Activated naive CD8-positive, alpha-beta T cell treated with anti-CD3 and anti-CD28 coated beads, Interleukin-2, amount 50 U/mL, for 24 hours (primary cell): ENCODE data around the gene GARIN5A.

Experiments used
- ATAC-seq: fragments of 150-1000 bp; cut with Tn5 transposase; one replicate; pipeline ENCODE4 v1.10.0; 2021
- DNase-seq: peaks from one replicate; pipeline ENCODE4 v3.0.0; 2021
- H3K27ac Mint-ChIP-seq: one replicate; pipeline ENCODE4 v1.8.0; 2021; ENCODE audit warnings: mild to moderate bottlenecking, mixed read lengths
- H3K27me3 Mint-ChIP-seq: one replicate; pipeline ENCODE4 v1.8.0; 2021; ENCODE audit warnings: mixed read lengths
- H3K36me3 Mint-ChIP-seq: one replicate; pipeline ENCODE4 v1.8.0; 2021; ENCODE audit warnings: low read depth, mixed read lengths
- H3K4me1 Mint-ChIP-seq: one replicate; pipeline ENCODE4 v1.8.0; 2021; ENCODE audit warnings: mixed read lengths
- H3K4me3 Mint-ChIP-seq: one replicate; pipeline ENCODE4 v1.8.0; 2021; ENCODE audit warnings: mild to moderate bottlenecking, moderate library complexity, mixed read lengths
- H3K9me3 Mint-ChIP-seq: one replicate; pipeline ENCODE4 v1.8.0; 2021; ENCODE audit warnings: mixed read lengths

GARIN5A gene

DNA sequence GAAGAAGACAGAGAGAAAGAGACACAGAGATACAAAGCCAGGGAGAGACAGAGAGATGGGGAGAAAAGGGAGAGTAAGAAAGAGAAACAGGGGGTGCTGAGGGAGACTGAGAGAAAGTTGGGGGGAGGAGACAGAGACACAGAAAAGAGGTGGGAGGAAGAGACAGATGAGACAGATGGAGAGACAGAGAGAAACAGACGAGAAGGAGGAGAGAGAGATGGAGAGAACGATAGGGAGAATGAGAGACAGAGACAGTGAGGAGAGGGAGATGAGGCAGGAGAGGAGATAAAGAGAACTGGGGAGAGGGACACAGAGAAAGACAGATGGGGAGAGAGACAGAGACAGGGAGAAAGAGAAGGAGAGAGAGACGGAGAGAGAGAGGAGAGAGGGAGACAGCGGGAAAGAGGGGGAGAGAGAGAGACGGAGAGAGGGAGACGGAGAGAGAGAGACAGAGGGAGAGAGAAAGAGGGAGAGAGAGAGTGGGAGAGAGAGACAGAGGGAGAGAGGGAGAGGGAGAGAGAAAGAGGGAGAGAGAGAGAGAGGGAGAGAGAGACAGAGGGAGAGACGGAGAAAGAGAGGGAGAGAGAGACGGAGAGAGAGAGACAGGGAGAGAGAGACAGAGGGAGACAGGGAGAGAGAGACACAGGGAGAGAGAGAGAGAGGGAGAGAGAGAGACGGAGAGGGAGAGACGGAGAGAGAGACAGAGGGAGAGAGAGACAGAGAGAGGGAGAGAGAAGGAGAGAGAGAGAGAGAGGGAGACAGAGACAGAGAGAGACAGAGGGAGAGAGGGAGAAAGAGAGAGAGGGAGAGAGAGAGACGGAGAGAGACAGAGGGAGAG, 21.8 kb upstream of the GARIN5A start:
- DNase-seq (no peak), ATAC-seq (no peak)
- no peak overlapping the region for H3K4me3 Mint-ChIP-seq
- no peaks in the 10 kb centered on the region for H3K27me3 Mint-ChIP-seq
- no peaks in the 10 kb centered on the region for H3K9me3 Mint-ChIP-seq
- no peaks in the 10 kb centered on the region for H3K4me1 Mint-ChIP-seq
- H3K27ac Mint-ChIP-seq = no peak overlapping the region
- no peaks in the 10 kb centered on the region for H3K36me3 Mint-ChIP-seq

- Mint-ChIP-seq H3K9me3 (no peaks in the 10 kb centered on the region), H3K27ac (no peak overlapping the region), H3K27me3 (no peaks in the 10 kb centered on the region), H3K36me3 (no peaks in the 10 kb centered on the region), H3K4me1 (peaks cover 5% of the 10 kb centered on the region), H3K4me3 (no peak overlapping the region)
- ATAC-seq = no peak
- no peak for DNase-seq
Measured at GRCh38 chr19:50497022-50497405, 20.4 kb upstream of the GARIN5A start.

GRCh38 chr19:50496189-50497021, 19.8 kb upstream of the GARIN5A start:
- peaks cover 11% of the 10 kb centered on the region for H3K4me1 Mint-ChIP-seq
- no peaks in the 10 kb centered on the region for H3K9me3 Mint-ChIP-seq
- no peak overlapping the region for H3K4me3 Mint-ChIP-seq
- peaks cover 2% of the 10 kb centered on the region for H3K27me3 Mint-ChIP-seq
- ATAC-seq = no peak
- no peak for DNase-seq
- H3K36me3 Mint-ChIP-seq = no peaks in the 10 kb centered on the region
- no peak overlapping the region for H3K27ac Mint-ChIP-seq

DNA sequence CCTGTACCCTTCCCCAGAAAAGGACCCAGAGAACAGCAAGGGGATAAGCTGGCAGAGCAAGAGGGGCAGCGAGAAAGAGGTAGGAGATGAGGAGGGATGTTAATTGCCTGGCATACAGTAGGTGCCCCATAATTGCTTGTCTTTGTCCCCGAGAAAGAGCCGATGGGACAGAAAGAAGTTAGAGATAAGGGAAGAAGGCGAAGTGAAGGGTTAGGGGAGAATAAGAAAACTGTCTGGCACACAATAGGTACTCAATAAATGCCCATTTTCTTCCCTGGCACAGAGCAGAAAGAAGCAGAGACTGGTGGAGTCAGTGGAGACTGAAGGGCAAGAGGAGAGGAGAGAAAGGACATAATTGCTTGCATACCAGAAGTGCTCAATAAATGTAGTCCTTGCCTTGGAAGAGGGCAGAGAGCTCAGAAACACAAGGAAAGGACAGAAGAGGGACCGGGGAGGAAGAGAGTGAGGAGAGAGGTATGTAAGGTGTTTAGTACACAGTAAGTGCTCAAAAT, 18.4 kb upstream of the GARIN5A start:
- DNase-seq (no peak), ATAC-seq (no peak)
- H3K4me3 Mint-ChIP-seq = no peak overlapping the region
- no peaks in the 10 kb centered on the region for H3K36me3 Mint-ChIP-seq
- H3K27ac Mint-ChIP-seq = no peak overlapping the region
- H3K9me3 Mint-ChIP-seq = no peaks in the 10 kb centered on the region
- H3K27me3 Mint-ChIP-seq = peaks cover 2% of the 10 kb centered on the region
- peaks cover 17% of the 10 kb centered on the region for H3K4me1 Mint-ChIP-seq

GRCh38 chr19:50494186-50495019, 17.8 kb upstream of the GARIN5A start:
- DNase-seq = no peak
- H3K27me3 Mint-ChIP-seq = peaks cover 2% of the 10 kb centered on the region
- H3K27ac Mint-ChIP-seq = no peak overlapping the region
- no peaks in the 10 kb centered on the region for H3K36me3 Mint-ChIP-seq
- H3K9me3 Mint-ChIP-seq = no peaks in the 10 kb centered on the region
- peaks cover 17% of the 10 kb centered on the region for H3K4me1 Mint-ChIP-seq
- no peak overlapping the region for H3K4me3 Mint-ChIP-seq
- ATAC-seq = no peak

- no peak for ATAC-seq
- Mint-ChIP-seq H3K9me3 (no peaks in the 10 kb centered on the region), H3K4me3 (no peak overlapping the region), H3K36me3 (no peaks in the 10 kb centered on the region), H3K27ac (no peak overlapping the region), H3K27me3 (peaks cover 2% of the 10 kb centered on the region), H3K4me1 (peaks cover 17% of the 10 kb centered on the region)
- DNase-seq = no peak
Measured at GRCh38 chr19:50493171-50493570, 16.5 kb upstream of the GARIN5A start.

DNA sequence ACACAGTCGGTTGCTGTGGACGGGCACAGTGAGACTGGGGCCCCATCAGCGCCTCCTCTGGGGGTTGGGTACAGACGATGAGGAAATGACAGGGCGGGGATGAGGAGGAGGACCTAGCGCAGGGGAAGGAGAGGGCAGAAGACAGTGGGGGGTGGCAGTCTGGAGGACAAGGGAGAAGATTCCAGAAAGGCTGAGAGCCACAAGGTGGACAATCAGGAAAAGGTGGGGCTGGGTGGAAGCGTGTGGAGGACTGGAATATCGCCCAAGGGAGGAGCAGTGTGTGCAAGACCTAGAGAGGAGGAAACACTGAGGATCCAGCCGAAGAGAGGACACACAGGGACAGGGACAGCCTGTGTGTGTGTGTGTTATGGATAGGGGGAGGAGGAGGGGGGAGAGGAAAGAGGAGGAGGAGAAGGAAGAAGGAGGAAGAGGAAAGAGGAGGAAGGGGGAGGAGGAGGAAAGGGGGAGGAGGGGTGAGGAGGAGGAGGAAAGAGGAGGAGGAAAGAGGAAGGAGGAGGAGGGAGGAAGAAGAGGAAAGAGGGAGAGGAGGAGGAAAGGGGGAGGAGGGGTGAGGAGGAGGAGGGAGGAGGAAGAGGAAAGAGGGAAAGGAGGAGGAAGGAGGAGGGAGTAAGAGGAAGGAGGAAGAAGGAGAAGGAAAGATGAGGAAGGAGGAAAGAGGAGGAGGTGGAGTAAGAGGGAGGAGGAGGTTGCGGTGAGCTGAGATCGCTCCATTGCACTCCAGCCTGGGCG, 15.8 kb upstream of the GARIN5A start:
- Mint-ChIP-seq H3K9me3 (no peaks in the 10 kb centered on the region), H3K27me3 (peaks cover 2% of the 10 kb centered on the region), H3K4me3 (peak overlapping the region; percentile 47), H3K4me1 (peaks cover 17% of the 10 kb centered on the region), H3K36me3 (no peaks in the 10 kb centered on the region), H3K27ac (no peak overlapping the region)
- DNase-seq = peak; percentile 57
- peak; percentile 91 for ATAC-seq

DNA sequence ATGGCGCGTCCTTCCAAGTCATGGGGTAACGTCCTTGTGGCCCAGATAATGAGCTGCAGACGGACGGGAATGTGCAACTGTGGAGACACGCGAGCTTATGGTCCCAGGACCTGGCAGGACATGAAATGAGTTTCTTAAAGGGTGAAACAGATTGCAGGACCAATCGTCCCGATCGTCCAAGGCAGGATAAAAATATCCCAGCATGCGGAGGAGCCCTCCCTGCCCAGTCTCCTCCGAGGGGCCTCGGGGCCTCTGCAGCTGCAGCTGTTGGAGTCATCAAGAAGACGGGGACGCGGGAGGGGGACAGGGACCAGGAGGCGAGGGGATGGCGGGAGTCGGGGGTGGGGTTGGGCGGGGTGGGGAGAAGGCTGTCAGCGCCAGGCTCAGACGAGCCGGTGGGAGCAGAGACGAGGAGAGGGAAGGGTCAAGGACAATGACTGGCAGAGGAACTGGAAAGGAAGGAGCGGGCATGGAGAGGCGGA, 14.4 kb upstream of the GARIN5A start:
- H3K27me3 Mint-ChIP-seq = peaks cover 2% of the 10 kb centered on the region
- no peak overlapping the region for H3K27ac Mint-ChIP-seq
- H3K36me3 Mint-ChIP-seq = peaks cover 6% of the 10 kb centered on the region
- H3K9me3 Mint-ChIP-seq = peaks cover 6% of the 10 kb centered on the region
- no peak overlapping the region for H3K4me3 Mint-ChIP-seq
- ATAC-seq (no peak), DNase-seq (no peak)
- H3K4me1 Mint-ChIP-seq = peaks cover 17% of the 10 kb centered on the region

GRCh38 chr19:50490411-50490811, 13.8 kb upstream of the GARIN5A start:
- Mint-ChIP-seq H3K4me3 (no peak overlapping the region), H3K27ac (no peak overlapping the region), H3K4me1 (peaks cover 17% of the 10 kb centered on the region), H3K27me3 (peaks cover 2% of the 10 kb centered on the region), H3K36me3 (peaks cover 10% of the 10 kb centered on the region), H3K9me3 (peaks cover 6% of the 10 kb centered on the region)
- DNase-seq (no peak), ATAC-seq (no peak)

GRCh38 chr19:50489461-50490011, 12.9 kb upstream of the GARIN5A start:
- Mint-ChIP-seq H3K36me3 (peaks cover 13% of the 10 kb centered on the region), H3K4me1 (peaks cover 17% of the 10 kb centered on the region), H3K27ac (no peak overlapping the region), H3K4me3 (no peak overlapping the region), H3K9me3 (peaks cover 6% of the 10 kb centered on the region), H3K27me3 (peaks cover 2% of the 10 kb centered on the region)
- DNase-seq = no peak
- ATAC-seq = no peak

GRCh38 chr19:50488389-50489194, 11.9 kb upstream of the GARIN5A start:
- H3K9me3 Mint-ChIP-seq = peaks cover 6% of the 10 kb centered on the region
- H3K27ac Mint-ChIP-seq = no peak overlapping the region
- no peak for DNase-seq
- no peak for ATAC-seq
- H3K4me3 Mint-ChIP-seq = no peak overlapping the region
- H3K36me3 Mint-ChIP-seq = peaks cover 13% of the 10 kb centered on the region
- peaks cover 17% of the 10 kb centered on the region for H3K4me1 Mint-ChIP-seq
- peaks cover 2% of the 10 kb centered on the region for H3K27me3 Mint-ChIP-seq

GRCh38 chr19:50486823-50487515, 10.3 kb upstream of the GARIN5A start:
- H3K27me3 Mint-ChIP-seq = peaks cover 2% of the 10 kb centered on the region
- H3K9me3 Mint-ChIP-seq = peaks cover 6% of the 10 kb centered on the region
- ATAC-seq = peak; percentile 29
- H3K4me3 Mint-ChIP-seq = no peak overlapping the region
- H3K27ac Mint-ChIP-seq = no peak overlapping the region
- peaks cover 11% of the 10 kb centered on the region for H3K4me1 Mint-ChIP-seq
- DNase-seq = peak; percentile 73
- H3K36me3 Mint-ChIP-seq = peaks cover 21% of the 10 kb centered on the region
